Progenitor cell of endocrine pancreas (in vitro differentiated cells): ENCODE data around the gene HOXB8. TPM values are rescaled to one million over a fixed set of nuclear protein-coding genes. Genes with fewer than 3 reads are reported as not detected.

Experiments
- DNase-seq: peaks from one replicate; pipeline ENCODE4 v3.0.0; 2021; ENCODE audit warnings: low spot score; ENCODE audit not compliant: unreplicated experiment
- H3K27ac Mint-ChIP-seq: 2 replicates; pipeline ENCODE4 v1.8.0; 2021; ENCODE audit warnings: mild to moderate bottlenecking, moderate library complexity, mixed read lengths
- H3K27me3 Mint-ChIP-seq: 2 replicates; pipeline ENCODE4 v1.8.0; 2021; ENCODE audit warnings: mixed read lengths
- H3K36me3 Mint-ChIP-seq: 2 replicates; pipeline ENCODE4 v1.8.0; 2022; ENCODE audit warnings: mixed read lengths; ENCODE audit not compliant: insufficient read depth
- H3K4me1 Mint-ChIP-seq: 2 replicates; pipeline ENCODE4 v1.8.0; 2021; ENCODE audit warnings: low read depth, mixed read lengths
- H3K4me3 Mint-ChIP-seq: 2 replicates; pipeline ENCODE4 v1.8.0; 2021; ENCODE audit warnings: low read depth, mild to moderate bottlenecking, moderate library complexity, mixed read lengths
- H3K9me3 Mint-ChIP-seq: 2 replicates; pipeline ENCODE4 v1.8.0; 2021; ENCODE audit warnings: low read depth, mixed read lengths
- CTCF ChIP-seq: fragments of 200-600 bp; sonication (generic); IDR thresholded peaks from one replicate; pipeline ENCODE4 v1.5.0; 2021; ENCODE audit warnings: antibody characterized with exemption, mild to moderate bottlenecking; ENCODE audit not compliant: unreplicated experiment
- total RNA-seq: library from RNA; stranded (reverse); gene quantifications from 2 replicates; pipeline ENCODE4 v1.2.1, GENCODE V29; 2021

HOXB8 gene
- total RNA-seq, 1 donor from 2014 or later, result 1.1 TPM

GRCh38 chr17:48597778-48598631 is 17.1 kb downstream of the HOXB8 start:
- peaks cover 99% of the 10 kb centered on the region for H3K27me3 Mint-ChIP-seq
- peaks cover 10% of the 10 kb centered on the region for H3K4me1 Mint-ChIP-seq
- H3K27ac Mint-ChIP-seq, result peak overlapping the region; percentile 71
- no peaks in the 10 kb centered on the region for H3K9me3 Mint-ChIP-seq
- no peaks in the 10 kb centered on the region for H3K36me3 Mint-ChIP-seq
- peak overlapping the region; percentile 62 for H3K4me3 Mint-ChIP-seq
- TF ChIP-seq CTCF, result no peak
- DNase-seq, result no peak

GRCh38 chr17:48597528-48597777 is 17.6 kb downstream of the HOXB8 start:
- H3K36me3 Mint-ChIP-seq, result no peaks in the 10 kb centered on the region
- DNase-seq, result no peak
- H3K27ac Mint-ChIP-seq, result peak overlapping the region; percentile 45
- H3K9me3 Mint-ChIP-seq, result no peaks in the 10 kb centered on the region
- H3K27me3 Mint-ChIP-seq, result peaks cover 99% of the 10 kb centered on the region
- TF ChIP-seq CTCF, result no peak
- peaks cover 10% of the 10 kb centered on the region for H3K4me1 Mint-ChIP-seq
- peak overlapping the region; percentile 62 for H3K4me3 Mint-ChIP-seq

- peak overlapping the region; percentile 62 for H3K4me3 Mint-ChIP-seq
Observed at GRCh38 chr17:48596735-48597527, 18.2 kb downstream of the HOXB8 start.

GRCh38 chr17:48596000-48596734 is 18.9 kb downstream of the HOXB8 start:
- H3K27me3 Mint-ChIP-seq, result peaks cover 99% of the 10 kb centered on the region
- H3K36me3 Mint-ChIP-seq, result no peaks in the 10 kb centered on the region
- peak overlapping the region; percentile 35 for H3K27ac Mint-ChIP-seq
- H3K4me3 Mint-ChIP-seq, result peak overlapping the region; percentile 62
- peaks cover 7% of the 10 kb centered on the region for H3K4me1 Mint-ChIP-seq
- no peak for TF ChIP-seq CTCF
- no peak for DNase-seq
- H3K9me3 Mint-ChIP-seq, result no peaks in the 10 kb centered on the region

More at GRCh38 chr17:48596735-48597527, 18.2 kb downstream of the HOXB8 start:
- Mint-ChIP-seq H3K9me3 (no peaks in the 10 kb centered on the region), H3K27ac (peak overlapping the region; percentile 1), H3K36me3 (no peaks in the 10 kb centered on the region), H3K27me3 (peaks cover 99% of the 10 kb centered on the region), H3K4me1 (peaks cover 9% of the 10 kb centered on the region)
- TF ChIP-seq CTCF, result no peak
- no peak for DNase-seq
